T-helper 1 cell treated with Interleukin-12 subunit alpha and Interleukin-12 subunit beta and Interleukin-4 antibody, amounts not matched to agents 30 μg/mL and 1 μg/mL, for 36 hours (primary cell): ENCODE results near the gene MEF2A.
A peak's percentile ranks its signal among the peaks of the same experiment; 100 is the strongest.

Source experiments
- H3K27ac Mint-ChIP-seq: one replicate; pipeline ENCODE4 v1.8.0; 2021; ENCODE audit warnings: mild to moderate bottlenecking, mixed read lengths
- H3K27me3 Mint-ChIP-seq: one replicate; pipeline ENCODE4 v1.8.0; 2021; ENCODE audit warnings: low read depth, mixed read lengths
- H3K36me3 Mint-ChIP-seq: one replicate; pipeline ENCODE4 v1.8.0; 2021; ENCODE audit warnings: low read depth, mixed read lengths
- H3K4me1 Mint-ChIP-seq: one replicate; pipeline ENCODE4 v1.8.0; 2021; ENCODE audit warnings: low read depth, mixed read lengths
- H3K4me3 Mint-ChIP-seq: one replicate; pipeline ENCODE4 v1.8.0; 2021; ENCODE audit warnings: mild to moderate bottlenecking, moderate library complexity, mixed read lengths
- H3K9me3 Mint-ChIP-seq: one replicate; pipeline ENCODE4 v1.8.0; 2021; ENCODE audit warnings: mixed read lengths

Gene MEF2A

DNA sequence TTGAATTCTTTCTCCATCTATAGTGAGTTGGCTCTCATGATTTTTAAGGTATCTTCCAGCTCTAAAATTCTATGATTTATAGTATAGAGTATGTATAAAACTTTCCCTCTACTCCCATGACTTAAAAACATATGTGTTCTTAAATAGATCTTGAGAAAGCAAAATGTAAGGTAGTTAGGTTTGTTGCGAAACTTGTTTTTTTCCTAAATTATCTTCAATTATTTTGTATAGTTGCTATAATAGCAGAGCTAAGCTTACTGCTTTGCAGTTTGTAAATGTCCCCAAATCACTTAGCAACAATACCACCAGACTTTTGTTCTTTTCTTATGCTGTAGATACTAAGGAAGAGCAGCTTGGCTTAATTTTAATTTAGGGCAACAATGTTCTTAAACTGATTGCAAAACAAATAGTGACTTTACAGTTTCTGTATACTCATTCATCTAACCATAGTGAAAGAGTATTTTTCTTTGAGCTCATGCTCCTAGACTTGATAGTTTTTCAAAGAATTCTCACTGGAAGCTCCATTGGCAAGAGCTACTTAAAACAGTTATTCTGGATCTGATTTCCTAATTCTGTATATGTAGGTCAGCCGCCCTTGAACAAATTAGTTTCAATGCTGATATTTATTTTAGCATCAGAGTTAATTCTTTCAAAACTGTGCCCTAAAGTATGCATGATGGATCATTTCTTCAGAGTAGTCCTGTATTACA lies 106.3 kb downstream of the MEF2A start:
- Mint-ChIP-seq H3K36me3 (peaks cover 24% of the 10 kb centered on the region), H3K4me3 (no peak overlapping the region), H3K9me3 (no peaks in the 10 kb centered on the region), H3K27ac (no peak overlapping the region), H3K27me3 (no peaks in the 10 kb centered on the region), H3K4me1 (no peaks in the 10 kb centered on the region)

- H3K9me3 Mint-ChIP-seq: no peaks in the 10 kb centered on the region
- H3K4me3 Mint-ChIP-seq: no peak overlapping the region
- peaks cover 4% of the 10 kb centered on the region for H3K4me1 Mint-ChIP-seq
- peaks cover 30% of the 10 kb centered on the region for H3K36me3 Mint-ChIP-seq
- H3K27ac Mint-ChIP-seq: no peak overlapping the region
- no peaks in the 10 kb centered on the region for H3K27me3 Mint-ChIP-seq
These were observed 107.3 kb downstream of the MEF2A start for GRCh38 chr15:99673111-99673510.

- H3K27ac Mint-ChIP-seq: no peak overlapping the region
- no peaks in the 10 kb centered on the region for H3K9me3 Mint-ChIP-seq
- H3K4me3 Mint-ChIP-seq: no peak overlapping the region
- H3K27me3 Mint-ChIP-seq: no peaks in the 10 kb centered on the region
- H3K36me3 Mint-ChIP-seq: peaks cover 37% of the 10 kb centered on the region
- peaks cover 4% of the 10 kb centered on the region for H3K4me1 Mint-ChIP-seq
These were observed 108.5 kb downstream of the MEF2A start for GRCh38 chr15:99674279-99674678.

DNA sequence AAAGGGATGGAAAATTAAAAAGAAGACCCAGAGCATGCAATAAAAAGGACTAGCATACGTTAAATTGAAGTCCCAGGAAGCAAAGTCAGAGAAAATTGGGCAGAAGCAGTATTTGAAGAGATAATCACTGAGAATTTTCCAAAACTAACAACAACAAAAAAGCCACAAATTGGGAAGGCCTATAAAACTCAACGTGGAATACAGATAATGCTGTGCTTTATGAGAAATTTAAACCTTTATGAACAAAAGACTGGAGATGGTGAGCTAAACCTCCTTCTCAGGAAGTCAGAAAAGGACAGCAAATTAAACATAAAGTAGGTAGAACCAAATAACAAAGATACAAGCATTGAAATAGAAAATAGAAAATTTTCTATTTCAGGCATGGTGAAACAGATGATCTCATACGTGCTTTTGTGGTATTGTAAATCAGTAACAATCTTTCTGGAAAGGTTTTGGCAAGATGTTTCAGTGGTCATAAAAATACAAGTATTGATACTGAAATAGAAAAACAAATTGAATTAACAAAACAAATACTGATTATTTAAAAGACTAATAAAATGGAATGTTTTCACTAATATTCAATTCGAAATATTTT lies 111.9 kb downstream of the MEF2A start:
- Mint-ChIP-seq H3K9me3 (no peaks in the 10 kb centered on the region), H3K4me3 (no peak overlapping the region), H3K27me3 (no peaks in the 10 kb centered on the region), H3K27ac (no peak overlapping the region), H3K4me1 (peaks cover 15% of the 10 kb centered on the region), H3K36me3 (peaks cover 36% of the 10 kb centered on the region)

GRCh38 chr15:99680276-99680675 lies 114.5 kb downstream of the MEF2A start:
- Mint-ChIP-seq H3K27ac (no peak overlapping the region), H3K36me3 (peaks cover 46% of the 10 kb centered on the region), H3K27me3 (no peaks in the 10 kb centered on the region), H3K9me3 (peaks cover 16% of the 10 kb centered on the region), H3K4me1 (peaks cover 29% of the 10 kb centered on the region), H3K4me3 (no peak overlapping the region)

DNA sequence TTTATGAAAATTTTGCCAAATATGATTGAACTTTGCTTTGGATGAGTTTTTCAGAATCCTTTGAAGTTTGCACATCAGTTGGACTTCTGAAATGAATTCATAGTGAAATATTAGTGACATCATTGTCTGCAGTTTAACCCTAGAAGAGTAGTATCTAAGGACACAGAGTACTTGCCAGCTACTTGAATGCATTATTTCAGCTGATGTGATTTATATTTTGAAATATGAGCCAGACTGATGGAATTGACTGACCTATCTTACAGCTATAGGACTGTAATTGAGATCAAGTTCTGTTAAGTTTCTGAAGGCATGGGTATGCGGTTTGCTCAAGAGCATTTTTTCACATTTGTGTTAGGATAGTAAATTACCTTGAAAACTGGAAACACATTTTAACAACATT lies 116.2 kb downstream of the MEF2A start:
- Mint-ChIP-seq H3K4me3 (no peak overlapping the region), H3K27ac (no peak overlapping the region), H3K36me3 (peaks cover 54% of the 10 kb centered on the region), H3K27me3 (no peaks in the 10 kb centered on the region), H3K4me1 (peaks cover 29% of the 10 kb centered on the region), H3K9me3 (peaks cover 30% of the 10 kb centered on the region)

DNA sequence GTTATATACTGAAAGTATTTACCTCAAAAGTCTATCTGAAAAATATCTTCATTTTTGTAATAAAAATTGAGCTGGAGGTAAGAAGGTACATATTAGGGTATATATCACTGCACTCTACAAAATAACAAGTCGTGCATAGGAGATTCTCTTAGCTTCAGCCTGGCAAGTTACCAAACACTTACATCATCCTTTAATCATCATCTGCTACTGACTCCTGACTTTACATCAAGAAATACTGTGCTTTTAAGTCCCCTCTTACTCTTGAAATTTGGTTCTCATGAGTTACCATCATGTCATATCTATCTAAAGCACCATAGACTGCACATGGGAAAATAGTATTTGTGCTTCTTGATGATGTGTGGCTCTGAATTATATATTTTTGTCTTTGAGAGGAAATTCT lies 116.7 kb downstream of the MEF2A start:
- H3K27me3 Mint-ChIP-seq: no peaks in the 10 kb centered on the region
- no peak overlapping the region for H3K4me3 Mint-ChIP-seq
- peak overlapping the region; percentile 56 for H3K27ac Mint-ChIP-seq
- H3K4me1 Mint-ChIP-seq: peaks cover 27% of the 10 kb centered on the region
- H3K36me3 Mint-ChIP-seq: peaks cover 54% of the 10 kb centered on the region
- H3K9me3 Mint-ChIP-seq: peaks cover 30% of the 10 kb centered on the region

DNA sequence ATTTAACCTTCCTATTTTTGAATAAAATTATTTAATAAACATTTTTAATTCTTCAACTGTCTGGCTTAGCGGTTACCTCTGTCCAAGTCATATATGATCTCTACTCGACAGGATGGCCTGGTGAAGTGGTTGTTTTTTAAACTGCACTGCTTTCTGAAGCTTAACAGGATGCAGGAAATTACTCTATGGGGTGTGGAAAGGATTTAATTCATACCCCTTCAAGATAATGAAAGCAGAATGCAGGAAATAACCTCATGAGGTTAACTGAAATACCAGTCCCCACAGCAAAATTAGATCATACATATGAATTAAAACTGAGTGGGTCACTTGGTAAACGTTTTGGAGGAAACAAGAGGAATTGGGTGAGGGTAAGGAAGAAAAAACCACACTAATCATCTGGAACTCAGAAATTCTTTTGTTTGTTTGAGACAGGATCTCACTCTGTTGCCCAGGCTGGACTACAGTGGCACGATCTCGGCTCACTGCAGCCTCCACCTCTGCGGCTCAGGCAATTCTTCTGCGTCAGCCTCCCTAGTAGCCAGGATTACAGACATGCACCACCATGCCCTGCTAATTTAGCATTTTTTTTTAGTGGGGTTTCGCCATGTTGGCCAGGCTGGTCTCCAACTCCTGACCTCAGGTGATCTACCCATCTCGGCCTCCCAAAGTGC lies 117.4 kb downstream of the MEF2A start:
- H3K36me3 Mint-ChIP-seq: peaks cover 56% of the 10 kb centered on the region
- peak overlapping the region; percentile 28 for H3K4me3 Mint-ChIP-seq
- peaks cover 30% of the 10 kb centered on the region for H3K9me3 Mint-ChIP-seq
- H3K4me1 Mint-ChIP-seq: peaks cover 26% of the 10 kb centered on the region
- H3K27me3 Mint-ChIP-seq: no peaks in the 10 kb centered on the region
- H3K27ac Mint-ChIP-seq: peak overlapping the region; percentile 75

DNA sequence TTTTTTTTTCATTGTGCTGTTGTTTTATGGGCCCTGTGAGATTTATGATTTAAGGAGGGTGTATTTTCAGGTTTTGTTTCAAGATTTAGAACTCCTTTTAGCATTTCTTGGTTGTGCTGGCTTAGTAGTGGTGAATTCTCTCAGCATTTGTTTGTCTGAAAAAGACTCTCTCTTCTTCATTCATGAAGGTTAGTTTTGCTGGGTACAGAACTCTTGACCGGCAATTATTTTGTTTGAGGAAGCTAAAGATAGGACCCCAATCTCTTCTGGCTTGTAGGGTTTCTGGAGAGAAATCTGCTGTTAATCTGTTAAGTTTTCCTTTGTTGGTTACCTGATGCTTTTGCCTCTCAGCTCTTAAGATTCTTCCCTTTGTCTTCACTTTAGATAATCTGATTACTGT lies 120.5 kb downstream of the MEF2A start:
- H3K4me3 Mint-ChIP-seq: no peak overlapping the region
- H3K27me3 Mint-ChIP-seq: no peaks in the 10 kb centered on the region
- no peak overlapping the region for H3K27ac Mint-ChIP-seq
- H3K4me1 Mint-ChIP-seq: peaks cover 25% of the 10 kb centered on the region
- peaks cover 58% of the 10 kb centered on the region for H3K36me3 Mint-ChIP-seq
- H3K9me3 Mint-ChIP-seq: peaks cover 30% of the 10 kb centered on the region

DNA sequence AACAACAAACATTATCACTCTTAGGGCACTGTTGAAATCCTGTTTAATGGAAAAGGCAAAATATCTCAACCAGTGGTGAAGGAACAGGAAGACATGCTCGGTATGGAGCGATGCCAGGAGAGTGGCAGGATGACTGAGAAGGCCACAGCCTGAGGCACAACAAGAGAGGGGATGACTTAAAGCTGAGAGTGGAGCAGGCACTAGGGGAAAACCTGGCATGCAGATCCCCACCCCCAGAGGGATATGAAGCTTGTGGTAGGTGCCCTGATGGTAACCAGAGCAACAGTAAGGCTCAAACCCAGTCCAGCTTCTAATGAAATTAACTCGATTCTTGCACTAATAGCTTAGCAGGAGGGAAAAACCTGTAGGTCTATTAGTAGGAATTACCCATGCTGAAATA lies 127.0 kb downstream of the MEF2A start:
- H3K4me3 Mint-ChIP-seq: no peak overlapping the region
- H3K36me3 Mint-ChIP-seq: peaks cover 43% of the 10 kb centered on the region
- no peaks in the 10 kb centered on the region for H3K27me3 Mint-ChIP-seq
- no peaks in the 10 kb centered on the region for H3K9me3 Mint-ChIP-seq
- no peak overlapping the region for H3K27ac Mint-ChIP-seq
- peaks cover 3% of the 10 kb centered on the region for H3K4me1 Mint-ChIP-seq

DNA sequence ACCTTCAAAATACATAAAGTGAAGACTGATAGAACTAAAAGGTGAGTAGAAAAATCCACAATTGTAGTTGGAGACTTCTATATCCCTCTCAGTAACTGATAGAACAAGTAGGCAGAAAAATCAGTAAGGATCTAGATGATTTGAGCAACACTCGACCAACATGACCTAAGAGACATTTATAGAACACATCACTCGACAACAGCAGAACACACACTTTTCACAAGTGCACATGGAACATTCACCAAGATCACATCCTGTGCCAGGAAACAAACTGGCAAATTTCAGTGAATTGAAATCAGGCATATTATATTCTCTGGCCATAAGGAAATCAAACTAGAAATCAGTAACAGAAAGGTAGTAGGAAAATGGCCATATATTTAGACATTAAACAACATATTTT lies 130.3 kb downstream of the MEF2A start:
- no peak overlapping the region for H3K27ac Mint-ChIP-seq
- peaks cover 27% of the 10 kb centered on the region for H3K36me3 Mint-ChIP-seq
- no peaks in the 10 kb centered on the region for H3K4me1 Mint-ChIP-seq
- no peaks in the 10 kb centered on the region for H3K27me3 Mint-ChIP-seq
- H3K4me3 Mint-ChIP-seq: no peak overlapping the region
- no peaks in the 10 kb centered on the region for H3K9me3 Mint-ChIP-seq

DNA sequence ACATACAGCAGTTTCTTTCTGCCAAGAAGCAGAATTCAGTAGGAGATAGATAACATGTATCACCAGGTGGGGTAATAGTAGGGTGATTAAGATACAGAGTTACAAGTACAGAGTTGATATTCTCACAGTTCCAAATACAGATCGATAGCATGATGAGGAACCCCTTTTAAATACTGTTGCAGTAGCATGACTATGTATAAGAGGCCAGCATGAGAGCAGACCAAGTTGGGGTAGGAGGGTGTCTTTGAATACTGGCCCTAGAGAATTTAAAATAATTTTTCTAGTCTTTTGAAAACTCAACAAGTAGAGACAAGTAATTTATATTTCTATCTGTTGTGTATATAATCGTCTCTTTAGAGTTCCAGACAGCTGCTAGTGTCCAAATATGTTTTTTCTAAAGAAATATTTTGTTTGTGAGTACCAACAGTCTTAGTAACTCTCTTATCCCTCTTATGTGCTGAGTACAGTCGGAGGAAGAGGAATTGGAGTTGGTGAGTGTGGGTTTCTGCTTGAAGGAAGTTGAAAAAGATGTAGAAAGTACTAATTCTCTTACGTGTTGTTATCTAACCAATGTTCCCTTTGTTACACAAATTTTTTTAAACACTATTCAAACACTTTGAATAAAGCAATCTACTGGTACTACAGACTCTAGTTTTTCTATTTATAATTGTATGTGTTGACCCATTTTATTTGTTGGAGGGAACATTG lies 137.3 kb downstream of the MEF2A start:
- H3K36me3 Mint-ChIP-seq: peaks cover 10% of the 10 kb centered on the region
- H3K27ac Mint-ChIP-seq: peak overlapping the region; percentile 62
- H3K9me3 Mint-ChIP-seq: no peaks in the 10 kb centered on the region
- no peaks in the 10 kb centered on the region for H3K27me3 Mint-ChIP-seq
- no peak overlapping the region for H3K4me3 Mint-ChIP-seq
- H3K4me1 Mint-ChIP-seq: peaks cover 31% of the 10 kb centered on the region

DNA sequence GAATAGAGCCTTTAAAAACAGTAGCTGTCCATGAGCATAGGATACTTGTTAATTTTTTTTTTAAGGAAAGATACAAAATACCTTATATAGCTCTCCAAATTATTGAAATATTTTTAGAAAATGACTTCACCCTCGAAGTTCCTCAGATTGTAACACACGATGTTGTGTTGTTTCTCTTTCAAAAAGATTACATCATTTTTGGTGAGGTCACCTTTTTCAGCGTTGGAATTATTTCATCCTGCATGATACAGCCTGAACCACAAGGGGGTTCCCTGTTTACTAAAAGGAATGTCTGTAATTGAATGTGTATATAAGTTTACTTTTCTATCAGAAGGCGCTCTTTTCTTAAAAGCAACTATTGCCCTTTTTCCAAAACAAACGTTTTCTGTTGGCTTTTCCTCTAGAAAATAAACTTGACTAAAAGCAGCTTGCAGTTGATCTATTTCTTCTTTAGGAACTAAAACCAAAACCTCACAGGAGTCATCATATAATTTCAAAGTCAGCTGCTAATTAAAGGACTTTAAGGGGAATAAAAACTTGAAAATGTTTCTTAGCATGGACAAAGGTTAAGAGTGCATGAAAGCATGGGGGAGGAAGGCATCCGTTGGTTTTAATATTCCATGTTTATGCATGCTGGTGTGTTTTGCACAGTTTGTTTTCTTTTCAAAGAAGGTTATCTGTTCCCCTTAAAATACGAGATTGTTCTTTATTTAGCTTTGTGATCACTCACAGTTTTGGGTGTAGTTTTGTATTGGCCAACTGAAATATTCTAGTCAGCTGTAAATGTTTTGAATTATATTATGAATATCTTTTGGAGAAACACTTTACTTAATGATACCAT lies 138.0 kb downstream of the MEF2A start:
- Mint-ChIP-seq H3K36me3 (peaks cover 15% of the 10 kb centered on the region), H3K4me3 (no peak overlapping the region), H3K9me3 (no peaks in the 10 kb centered on the region), H3K27me3 (no peaks in the 10 kb centered on the region), H3K27ac (peak overlapping the region; percentile 62), H3K4me1 (peaks cover 37% of the 10 kb centered on the region)

GRCh38 chr15:99704444-99704838 lies 138.7 kb downstream of the MEF2A start:
- no peaks in the 10 kb centered on the region for H3K27me3 Mint-ChIP-seq
- no peaks in the 10 kb centered on the region for H3K9me3 Mint-ChIP-seq
- H3K4me1 Mint-ChIP-seq: peaks cover 40% of the 10 kb centered on the region
- H3K27ac Mint-ChIP-seq: no peak overlapping the region
- peaks cover 18% of the 10 kb centered on the region for H3K36me3 Mint-ChIP-seq
- no peak overlapping the region for H3K4me3 Mint-ChIP-seq
